HepG2 (cell line): ENCODE measurements around the gene NFATC3. TPM values are rescaled to one million over a fixed set of nuclear protein-coding genes. Genes with fewer than 3 reads are reported as not detected.
"Not testable (repeated sequence)": the region's sequence is repeated elsewhere in the genome, so short reads cannot be mapped to it uniquely, and the experiment has no call there.

Experiments used
- ATAC-seq: fragments of 200-7000 bp; cut with Tn5 transposase; 3 replicates; pipeline ENCODE4 v1.9.1; 2020; ENCODE audit warnings: mild to moderate bottlenecking, moderate library complexity
- BruUV-seq: library from RNA; stranded (reverse); fragments of 400-500 nt; replicated peaks from 2 replicates; lab custom pipeline; 2021; lab: Mats Ljungman, UMichigan
- CTCF ChIA-PET: fragments of 300-600 bp; formaldehyde crosslinking; extraction: SDS; loops from one replicate; lab custom pipeline; 2021; ENCODE audit warnings: low total read pairs, inconsistent platforms, low intra/inter-chr PET ratio; lab: Yijun Ruan, JAX
- POLR2A ChIA-PET: fragments of 350-600 bp; sonication (Branson Sonifier 250); formaldehyde crosslinking; loops from one replicate; lab custom pipeline; 2020; ENCODE audit warnings: antibody characterized with exemption, inconsistent platforms; lab: Yijun Ruan, JAX
- DNase-seq: peaks from one replicate; pipeline ENCODE4 v3.0.0-alpha.2; 2015; ENCODE audit warnings: low spot score
- FAIRE-seq: peaks from 3 replicates; lab custom pipeline; 2011; peaks lifted over from hg19 to GRCh38; lab: Jason Lieb, UNC
- H2AFZ ChIP-seq: one replicate; pipeline ENCODE4 v1.6.1; 2011; ENCODE audit warnings: low read length, inconsistent platforms
- H3K27ac ChIP-seq: fragments of 300-600 bp; 3 replicates; pipeline ENCODE4 v1.8.0; 2011; ENCODE audit warnings: mixed run types, mild to moderate bottlenecking, mixed read lengths, low read length, inconsistent platforms; ENCODE audit not compliant: insufficient read depth; ENCODE audit errors: extremely low read length
- H3K27me3 ChIP-seq, 2 experiments: fragments of 200-600 bp in 1 of 2; 2 replicates in 1 of 2; 3 replicates in 1 of 2; pipeline versions ENCODE4 v1.6.0 to v1.8.0; 2011; ENCODE audit warnings: low read length in 2 of 2, mild to moderate bottlenecking in 2 of 2, moderate library complexity in 2 of 2, inconsistent platforms in 1 of 2; ENCODE audit not compliant: insufficient read depth in 2 of 2, control insufficient read depth in 1 of 2
- H3K36me3 ChIP-seq, 2 experiments: fragments of 200-600 bp in 1 of 2; replicated peaks in 1 of 2; 2 replicates in 1 of 2; 3 replicates in 1 of 2; pipeline versions ENCODE4 v1.5.1 to v1.8.0; 2011; ENCODE audit warnings: low read length in 2 of 2, inconsistent platforms in 1 of 2; ENCODE audit not compliant: insufficient read depth in 2 of 2, control insufficient read depth in 1 of 2
- H3K4me1 ChIP-seq: 2 replicates; pipeline ENCODE4 v1.5.1; 2012; ENCODE audit warnings: low read length, inconsistent platforms; ENCODE audit not compliant: insufficient read depth
- H3K4me2 ChIP-seq: 2 replicates; pipeline ENCODE4 v1.6.0; 2011; ENCODE audit warnings: low read depth, low read length, inconsistent platforms
- H3K4me3 ChIP-seq, 3 experiments: fragments of 200-600 bp in 1 of 3; sonication (generic), shearing (Covaris generic) in 1 of 3; replicated peaks in 1 of 3; 2 replicates each; pipeline ENCODE4 v1.5.1; 2011 to 2016; ENCODE audit warnings: low read length in 3 of 3, inconsistent platforms in 2 of 3, low read depth in 2 of 3, mild to moderate bottlenecking in 2 of 3, control low read depth in 1 of 3, mixed read lengths in 1 of 3; ENCODE audit not compliant: insufficient read depth in 1 of 3
- H3K79me2 ChIP-seq: one replicate; pipeline ENCODE4 v1.6.1; 2011; ENCODE audit warnings: low read length, inconsistent platforms; ENCODE audit not compliant: insufficient read depth
- H3K9ac ChIP-seq: 2 replicates; pipeline ENCODE4 v1.6.0; 2011; ENCODE audit warnings: mild to moderate bottlenecking, low read depth, low read length, inconsistent platforms; ENCODE audit not compliant: insufficient read depth
- H3K9me3 ChIP-seq: 2 replicates; pipeline ENCODE4 v1.5.1; 2012; ENCODE audit warnings: mild to moderate bottlenecking, low read length
- H4K20me1 ChIP-seq: 2 replicates; pipeline ENCODE4 v1.6.0; 2011; ENCODE audit warnings: inconsistent platforms, mild to moderate bottlenecking, low read length, moderate library complexity; ENCODE audit not compliant: insufficient read depth
- DR1 ChIP-seq: sonication (generic); formaldehyde crosslinking; IDR thresholded peaks from 2 replicates; pipeline ENCODE4 v1.8.0; 2021; ENCODE audit warnings: mild to moderate bottlenecking, missing genetic modification reagents, inconsistent platforms
- IKZF1 ChIP-seq: fragments of 450-650 bp; IDR thresholded peaks from 2 replicates; pipeline ENCODE4 v1.7.1; 2016
- IKZF5 ChIP-seq: IDR thresholded peaks from 2 replicates; pipeline ENCODE4 v1.6.1; 2018; ENCODE audit warnings: missing genetic modification reagents, mild to moderate bottlenecking, missing compliant biosample characterization
- POGK ChIP-seq: sonication (generic); formaldehyde crosslinking; conservative IDR thresholded peaks from 2 replicates; pipeline ENCODE4 v1.8.0; 2022; ENCODE audit warnings: mild to moderate bottlenecking, moderate library complexity, missing genetic modification reagents
- ZHX2 ChIP-seq, 2 experiments: sonication (generic) in 1 of 2; formaldehyde crosslinking in 1 of 2; IDR thresholded peaks; 2 replicates each; pipeline versions ENCODE4 v1.6.1 to v1.9.0; 2014 to 2022; ENCODE audit warnings: antibody characterized with exemption in 1 of 2, borderline replicate concordance in 1 of 2, inconsistent platforms in 1 of 2, low read depth in 1 of 2, missing genetic modification reagents in 1 of 2
- ZNF550 ChIP-seq: sonication (generic); formaldehyde crosslinking; IDR thresholded peaks from 2 replicates; pipeline ENCODE4 v1.4.0; 2020; ENCODE audit warnings: mild to moderate bottlenecking, missing genetic modification reagents, borderline replicate concordance
- ZNF766 ChIP-seq: sonication (generic); formaldehyde crosslinking; IDR thresholded peaks from 2 replicates; pipeline ENCODE4 v1.5.0; 2020; ENCODE audit warnings: missing genetic modification reagents, borderline replicate concordance
- WGBS: methylation state at CpG from one replicate; pipeline ENCODE4 v1.1.6; 2017; ENCODE audit warnings: low lambda C conversion rate; 5-methylcytosine and 5-hydroxymethylcytosine counted together
- in situ Hi-C: cut with HindIII; loops from 2 replicates; pipeline ENCODE4 v1.10.0; 2017; ENCODE audit warnings: low pct_unique_long_range_greater_than_20kb; ENCODE audit not compliant: extremely low pct_ligation_motif_present
- intact Hi-C: fragments of 100-400 bp; cut with micrococcal nuclease; formaldehyde crosslinking; loops from one replicate; pipeline ENCODE4 v1.10.0; 2022; ENCODE audit not compliant: unreplicated experiment
- polyA plus RNA-seq, 8 experiments: library from polyadenylated mRNA; depleted of rRNA in 3 of 8; stranded (reverse) in 7 of 8; unstranded in 1 of 8; fragments of >200 nt; fragmentation: Illumina TruSeq in 4 of 8; extraction: Trizol in 4 of 8; gene quantifications; 2 replicates each; pipeline versions ENCODE4 v1.2.1 to v1.2.3, GENCODE V29; 2011 to 2016; ENCODE audit warnings: low read depth in 4 of 8, missing spikeins in 1 of 8, mixed read lengths in 1 of 8; ENCODE audit not compliant: insufficient read depth in 1 of 8
- total RNA-seq, 5 experiments: library from RNA; depleted of rRNA; stranded (reverse); fragments of >200 nt; fragmentation: Illumina TruSeq; extraction: Trizol; gene quantifications; 2 replicates each; pipeline ENCODE4 v1.2.3, GENCODE V29; 2016; ENCODE audit warnings: low read depth in 1 of 5

The NFATC3 gene
- total and polyA plus RNA-seq, 2 of the 13 experiments (the other 11 are each of a cell fraction or from before 2014, with no cell fraction given): 52.6 to 62.7 TPM

GRCh38 chr16:68117884-68118283 is 32.7 kb downstream of the NFATC3 start (continued):
- TF ChIP-seq DR1: no peak
- no peak for TF ChIP-seq ZNF550 (CRISPR knock-in tag)
- TF ChIP-seq ZHX2 (IDR thresholded peaks at IDR 0.05; ENCODE audit: low read depth): no peak
- no peak for TF ChIP-seq ZHX2 (CRISPR knock-in tag; IDR thresholded peaks at IDR 0.05; ENCODE audit: borderline replicate concordance)
- TF ChIP-seq POGK: no peak
- TF ChIP-seq ZNF766 (CRISPR knock-in tag): no peak
- TF ChIP-seq IKZF1: no peak
- TF ChIP-seq IKZF5 (CRISPR knock-in tag): no peak

GRCh38 chr16:68118954-68119353 is 33.8 kb downstream of the NFATC3 start:
- Histone ChIP-seq H3K4me1 (peaks cover 45% of the 10 kb centered on the region), H3K79me2 (peaks cover 100% of the 10 kb centered on the region), H3K36me3 (peaks cover 8 to 11% of the 10 kb centered on the region in 2 experiments; a peak in 4 of 5 replicates)
- POLR2A ChIA-PET, H3K27ac ChIP-seq, FAIRE-seq, DNase-seq, H3K9ac ChIP-seq, CTCF ChIA-PET, intact Hi-C loops, H2AFZ ChIP-seq, H3K9me3 ChIP-seq, H4K20me1 ChIP-seq, H3K4me3 ChIP-seq, ATAC-seq, H3K27me3 ChIP-seq, H3K4me2 ChIP-seq, in situ Hi-C loops, BruUV-seq: not testable (repeated sequence)
- 97% methylated on average over 13 of the region's 13 CpGs for WGBS
